ENCODE results near the gene BEST1. TPM values are rescaled to one million over a fixed set of nuclear protein-coding genes. Genes with fewer than 3 reads are reported as not detected.

Gene BEST1
- total and polyA plus RNA-seq, 2 experiments from 2014 or later: 0.27 to 0.34 TPM

DNA sequence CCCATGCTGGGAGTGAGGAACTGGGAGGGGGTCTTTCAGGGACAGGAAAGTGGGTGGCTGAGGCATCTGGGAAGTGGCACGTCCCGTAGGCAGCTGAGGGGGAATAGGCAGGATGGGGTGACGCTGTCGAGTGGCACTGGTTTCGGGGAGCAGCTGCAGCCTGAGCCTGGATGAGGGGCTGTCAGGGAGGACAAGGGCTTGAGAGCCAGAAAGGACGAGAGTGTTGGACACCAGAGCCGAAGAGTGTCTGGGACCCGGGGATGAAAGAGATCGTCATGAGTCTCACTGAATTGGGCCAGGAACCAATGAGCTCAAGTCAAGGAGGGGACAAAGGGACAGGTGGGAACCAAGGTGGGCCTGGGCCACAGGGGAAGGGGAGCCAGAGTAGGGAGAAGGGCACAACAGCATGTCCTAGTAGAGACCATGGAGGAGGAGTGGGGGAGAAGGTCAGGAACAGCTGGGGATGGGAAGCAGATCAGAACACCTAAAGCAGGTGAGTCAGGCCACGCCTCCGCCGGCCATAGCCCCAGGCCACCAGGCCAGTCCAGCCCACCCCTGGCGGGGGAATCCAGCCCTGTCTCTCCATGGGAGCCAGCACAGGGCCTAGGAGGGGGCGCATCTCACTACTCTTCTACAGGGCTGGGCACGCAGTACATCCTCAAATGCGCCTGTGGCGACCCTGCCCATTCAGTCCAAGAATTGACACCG is 37.0 kb upstream of the BEST1 start:
- peaks cover 15% of the 10 kb centered on the region for H3K4me1 ChIP-seq (ENCODE audit: low read depth)
- no peak for DNase-seq (ENCODE audit: low read depth in 1 of 2, low spot score in 1 of 2)

DNA sequence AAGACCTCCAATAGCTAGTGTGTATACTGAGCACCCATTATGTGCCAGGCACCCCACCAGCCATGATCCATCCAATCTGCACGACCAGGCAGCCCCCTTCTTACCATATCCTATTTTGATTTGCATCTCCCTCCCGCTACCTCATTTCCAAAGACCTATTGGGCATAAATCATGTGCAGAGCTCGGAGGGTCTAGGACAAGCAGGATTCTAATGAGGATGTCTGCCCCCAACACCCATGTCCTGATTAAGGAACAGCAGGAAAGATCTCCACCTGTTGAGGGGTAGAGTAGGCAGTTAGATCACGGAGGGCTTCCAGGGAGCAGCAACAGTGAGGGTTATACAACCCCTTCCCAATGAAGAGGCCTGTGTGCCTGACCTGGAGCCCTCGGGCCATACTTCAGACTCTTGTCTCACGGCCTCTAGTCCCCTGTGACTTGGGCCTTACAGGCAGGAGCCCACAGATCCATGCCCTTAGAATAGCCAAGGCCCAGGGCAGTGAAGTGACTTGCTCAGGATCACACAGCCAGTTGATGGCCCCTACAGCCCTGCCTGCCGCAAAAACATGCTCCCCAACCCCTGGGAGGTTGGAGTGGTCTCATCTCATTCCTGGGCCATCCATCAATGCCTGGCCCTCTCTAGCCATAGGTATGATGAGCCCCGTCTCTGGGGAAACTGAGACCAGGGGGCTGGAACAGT is 36.3 kb upstream of the BEST1 start:
- no peaks in the 10 kb centered on the region for H3K36me3 ChIP-seq
- TF ChIP-seq CTCF (IDR thresholded peaks at IDR 0.05; ENCODE audit: low read depth, low read length): no peak
- no peaks in the 10 kb centered on the region for H3K9me3 ChIP-seq (ENCODE audit: low read depth)
- peaks cover 9% of the 10 kb centered on the region for H3K4me1 ChIP-seq (ENCODE audit: low read depth)
- no peak for DNase-seq (ENCODE audit: low read depth in 1 of 2, low spot score in 1 of 2)
- no peak overlapping the region for H3K27ac ChIP-seq
- H3K27me3 ChIP-seq: no peaks in the 10 kb centered on the region
- no peak overlapping the region for H3K4me3 ChIP-seq

More for the DNA sequence above, 37.0 kb upstream of the BEST1 start:
- Histone ChIP-seq H3K27me3 (no peaks in the 10 kb centered on the region), H3K27ac (no peak overlapping the region), H3K9me3 (ENCODE audit: low read depth) (no peaks in the 10 kb centered on the region), H3K36me3 (no peaks in the 10 kb centered on the region), H3K4me3 (no peak overlapping the region)
- no peak for TF ChIP-seq CTCF (IDR thresholded peaks at IDR 0.05; ENCODE audit: low read depth, low read length)

GRCh38 chr11:61914471-61915171 is 35.5 kb upstream of the BEST1 start:
- no peak overlapping the region for H3K4me3 ChIP-seq
- H3K27me3 ChIP-seq: no peaks in the 10 kb centered on the region
- DNase-seq (ENCODE audit: low read depth in 1 of 2, low spot score in 1 of 2): no peak
- H3K36me3 ChIP-seq: no peaks in the 10 kb centered on the region
- no peaks in the 10 kb centered on the region for H3K9me3 ChIP-seq (ENCODE audit: low read depth)
- H3K4me1 ChIP-seq (ENCODE audit: low read depth): peaks cover 1% of the 10 kb centered on the region
- no peak for TF ChIP-seq CTCF (IDR thresholded peaks at IDR 0.05; ENCODE audit: low read depth, low read length)
- H3K27ac ChIP-seq: no peak overlapping the region

DNA sequence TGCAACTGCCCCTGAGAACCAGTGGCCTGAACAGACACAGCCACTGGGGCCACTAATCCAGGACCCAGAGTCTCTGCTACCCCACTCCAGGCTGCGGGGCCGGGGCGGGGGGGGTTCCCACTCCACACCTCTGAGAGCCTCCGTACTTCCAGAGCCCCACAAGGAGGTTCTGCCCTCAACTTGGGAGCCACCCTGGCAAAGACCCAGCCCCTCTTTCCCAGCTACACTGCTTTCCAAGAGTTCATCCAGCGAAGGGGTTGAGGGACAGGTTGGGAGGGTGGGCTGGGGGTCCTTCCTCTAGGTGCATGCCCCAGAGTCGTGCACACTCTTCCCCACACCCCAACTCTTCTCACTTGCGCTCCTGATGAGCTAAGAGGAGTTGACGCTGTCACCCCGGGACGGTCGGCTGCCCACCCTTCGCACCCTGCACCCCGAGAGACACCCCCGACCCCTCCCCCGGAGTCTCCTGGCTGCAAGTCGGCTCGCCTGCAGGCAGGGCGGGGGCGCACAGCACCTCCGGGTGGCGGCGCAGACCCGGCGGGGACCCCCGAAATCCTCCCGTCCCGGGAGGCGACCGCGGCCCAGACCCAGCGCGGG is 33.3 kb upstream of the BEST1 start:
- DNase-seq (ENCODE audit: low read depth in 1 of 2, low spot score in 1 of 2): no peak
- Histone ChIP-seq H3K4me3 (peak overlapping the region; percentile 68), H3K4me1 (ENCODE audit: low read depth) (no peaks in the 10 kb centered on the region), H3K36me3 (no peaks in the 10 kb centered on the region), H3K27ac (no peak overlapping the region), H3K27me3 (no peaks in the 10 kb centered on the region), H3K9me3 (ENCODE audit: low read depth) (no peaks in the 10 kb centered on the region)
- no peak for TF ChIP-seq CTCF (IDR thresholded peaks at IDR 0.05; ENCODE audit: low read depth, low read length)

GRCh38 chr11:61917334-61918109 is 32.6 kb upstream of the BEST1 start, which contains the start of gene RAB3IL1:
RAB3IL1 (minus strand) TSS chr11:61917566; CDS start chr11:61917367, 199 bp downstream.
- no peaks in the 10 kb centered on the region for H3K9me3 ChIP-seq (ENCODE audit: low read depth)
- peaks cover 3% of the 10 kb centered on the region for H3K4me1 ChIP-seq (ENCODE audit: low read depth)
- no peak for TF ChIP-seq CTCF (IDR thresholded peaks at IDR 0.05; ENCODE audit: low read depth, low read length)
- peak; percentile 68 to 89 for DNase-seq (ENCODE audit: low read depth in 1 of 2, low spot score in 1 of 2)
- no peaks in the 10 kb centered on the region for H3K36me3 ChIP-seq
- H3K27me3 ChIP-seq: no peaks in the 10 kb centered on the region
- H3K27ac ChIP-seq: no peak within 1 kb of the TSS
- peak within 1 kb of the TSS; percentile 68 for H3K4me3 ChIP-seq

All from cardiac muscle cell (in vitro differentiated cells and primary cell).